DND-41 (cell line): ENCODE measurements around the gene ADAMTS16.

Experiments
- EZH2 ChIP-seq: IDR thresholded peaks from 3 replicates; pipeline ENCODE4 v1.6.1; 2012; ENCODE audit warnings: borderline replicate concordance, low read depth, mild to moderate bottlenecking, moderate library complexity, low read length, inconsistent platforms; ENCODE audit not compliant: severe bottlenecking
- TF ChIP-seq, protein P1 (sequence below): IDR thresholded peaks from 2 replicates; pipeline ENCODE4 v1.5.1; 2012; ENCODE audit warnings: borderline replicate concordance, low read length, moderate library complexity, mild to moderate bottlenecking; ENCODE audit not compliant: poor library complexity, severe bottlenecking; ENCODE audit errors: extremely low read depth

DNA sequence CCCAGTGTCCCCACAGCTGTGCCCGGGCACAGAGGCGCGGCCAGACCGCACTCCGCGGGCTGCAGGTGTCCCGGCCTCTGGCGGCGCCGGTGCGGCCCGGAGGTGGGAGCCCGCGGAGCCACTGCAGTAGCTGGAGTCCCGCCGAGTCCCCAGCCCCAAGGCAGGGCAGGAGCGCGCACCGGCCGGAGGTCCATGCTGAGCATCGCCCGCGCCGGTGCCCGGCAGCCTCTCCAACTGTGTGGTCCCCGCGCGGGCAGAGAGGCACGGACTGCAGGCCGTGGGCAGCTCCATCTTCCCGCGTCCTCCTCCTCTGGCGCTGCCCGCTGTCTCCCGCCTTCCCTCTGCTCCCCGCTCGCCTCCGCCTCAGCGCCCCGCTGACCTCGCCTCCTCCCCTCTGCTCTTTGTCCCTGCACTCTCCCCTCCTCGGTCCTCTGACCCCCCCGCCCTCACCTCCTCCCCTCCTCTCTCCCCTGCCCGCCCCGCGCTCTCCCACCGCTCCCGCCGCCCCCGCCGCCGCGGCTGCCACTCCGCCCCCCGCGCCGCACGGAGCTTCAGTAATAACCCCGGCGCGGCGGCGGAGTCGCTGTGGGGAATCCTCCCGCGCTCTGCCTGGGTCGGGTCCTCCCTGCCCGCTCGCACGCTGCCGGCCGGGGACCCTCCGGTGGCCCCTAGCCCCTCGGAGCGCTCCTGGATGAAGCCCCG lies at the start of gene ADAMTS16:
- TF ChIP-seq, protein P1, sequence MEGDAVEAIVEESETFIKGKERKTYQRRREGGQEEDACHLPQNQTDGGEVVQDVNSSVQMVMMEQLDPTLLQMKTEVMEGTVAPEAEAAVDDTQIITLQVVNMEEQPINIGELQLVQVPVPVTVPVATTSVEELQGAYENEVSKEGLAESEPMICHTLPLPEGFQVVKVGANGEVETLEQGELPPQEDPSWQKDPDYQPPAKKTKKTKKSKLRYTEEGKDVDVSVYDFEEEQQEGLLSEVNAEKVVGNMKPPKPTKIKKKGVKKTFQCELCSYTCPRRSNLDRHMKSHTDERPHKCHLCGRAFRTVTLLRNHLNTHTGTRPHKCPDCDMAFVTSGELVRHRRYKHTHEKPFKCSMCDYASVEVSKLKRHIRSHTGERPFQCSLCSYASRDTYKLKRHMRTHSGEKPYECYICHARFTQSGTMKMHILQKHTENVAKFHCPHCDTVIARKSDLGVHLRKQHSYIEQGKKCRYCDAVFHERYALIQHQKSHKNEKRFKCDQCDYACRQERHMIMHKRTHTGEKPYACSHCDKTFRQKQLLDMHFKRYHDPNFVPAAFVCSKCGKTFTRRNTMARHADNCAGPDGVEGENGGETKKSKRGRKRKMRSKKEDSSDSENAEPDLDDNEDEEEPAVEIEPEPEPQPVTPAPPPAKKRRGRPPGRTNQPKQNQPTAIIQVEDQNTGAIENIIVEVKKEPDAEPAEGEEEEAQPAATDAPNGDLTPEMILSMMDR = no peak
- no peak for TF ChIP-seq EZH2
